Fibroblast of lung (primary cell): ENCODE results near the gene PRRX2.

ENCODE experiments used
- CTCF ChIP-seq, 2 donors: IDR thresholded peaks in 1 of 2; conservative IDR thresholded peaks in 1 of 2; 1 replicate in 1 of 2; 2 replicates in 1 of 2; pipeline ENCODE4 v1.5.1; 2011 to 2012; ENCODE audit warnings: low read length in 2 of 2, control low read depth in 1 of 2, inconsistent platforms in 1 of 2, low read depth in 1 of 2, mild to moderate bottlenecking in 1 of 2
- EZH2 ChIP-seq: IDR thresholded peaks from 2 replicates; pipeline ENCODE4 v1.5.1; 2012; ENCODE audit warnings: low read length, control low read depth, mild to moderate bottlenecking; ENCODE audit errors: missing control alignments

- TF ChIP-seq CTCF (conservative IDR thresholded peaks at IDR 0.05 in 1 of 2, IDR thresholded peaks at IDR 0.05 in 1 of 2; ENCODE audit: low read depth in 1 of 2, low read length in 2 of 2), result no peak
- TF ChIP-seq EZH2, result no peak
Observed at GRCh38 chr9:129672702-129673101, 7.3 kb downstream of the PRRX2 start.
